ENCODE results near the gene LRP2. TPM values are rescaled to one million over a fixed set of nuclear protein-coding genes. Genes with fewer than 3 reads are reported as not detected.

The LRP2 gene
- total and polyA plus RNA-seq, 4 donors = 0.19 to 5.7 (median 0.40) TPM

DNA sequence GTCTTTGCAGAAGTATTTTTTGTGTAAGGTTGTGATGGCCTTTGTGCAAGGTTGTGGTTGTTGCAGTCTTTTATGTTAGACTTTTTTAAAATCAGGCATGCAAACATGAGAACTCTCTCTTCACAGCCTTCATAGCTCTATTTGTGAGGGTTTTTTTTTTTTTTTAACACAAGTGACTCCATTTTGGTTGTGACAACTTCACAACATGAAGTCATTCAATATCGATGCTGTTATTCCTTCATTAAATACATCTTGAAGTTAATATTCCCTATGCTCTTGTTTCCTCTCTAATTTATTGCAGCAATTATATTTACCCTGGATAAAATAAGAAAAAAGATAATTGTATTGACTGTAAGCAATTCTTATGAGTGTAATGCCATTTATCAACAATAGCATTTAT lies 257.5 kb downstream of the LRP2 start (continued):
- TF ChIP-seq, protein P1, sequence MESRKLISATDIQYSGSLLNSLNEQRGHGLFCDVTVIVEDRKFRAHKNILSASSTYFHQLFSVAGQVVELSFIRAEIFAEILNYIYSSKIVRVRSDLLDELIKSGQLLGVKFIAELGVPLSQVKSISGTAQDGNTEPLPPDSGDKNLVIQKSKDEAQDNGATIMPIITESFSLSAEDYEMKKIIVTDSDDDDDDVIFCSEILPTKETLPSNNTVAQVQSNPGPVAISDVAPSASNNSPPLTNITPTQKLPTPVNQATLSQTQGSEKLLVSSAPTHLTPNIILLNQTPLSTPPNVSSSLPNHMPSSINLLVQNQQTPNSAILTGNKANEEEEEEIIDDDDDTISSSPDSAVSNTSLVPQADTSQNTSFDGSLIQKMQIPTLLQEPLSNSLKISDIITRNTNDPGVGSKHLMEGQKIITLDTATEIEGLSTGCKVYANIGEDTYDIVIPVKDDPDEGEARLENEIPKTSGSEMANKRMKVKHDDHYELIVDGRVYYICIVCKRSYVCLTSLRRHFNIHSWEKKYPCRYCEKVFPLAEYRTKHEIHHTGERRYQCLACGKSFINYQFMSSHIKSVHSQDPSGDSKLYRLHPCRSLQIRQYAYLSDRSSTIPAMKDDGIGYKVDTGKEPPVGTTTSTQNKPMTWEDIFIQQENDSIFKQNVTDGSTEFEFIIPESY (IDR thresholded peaks at IDR 0.05) = no peak

DNA sequence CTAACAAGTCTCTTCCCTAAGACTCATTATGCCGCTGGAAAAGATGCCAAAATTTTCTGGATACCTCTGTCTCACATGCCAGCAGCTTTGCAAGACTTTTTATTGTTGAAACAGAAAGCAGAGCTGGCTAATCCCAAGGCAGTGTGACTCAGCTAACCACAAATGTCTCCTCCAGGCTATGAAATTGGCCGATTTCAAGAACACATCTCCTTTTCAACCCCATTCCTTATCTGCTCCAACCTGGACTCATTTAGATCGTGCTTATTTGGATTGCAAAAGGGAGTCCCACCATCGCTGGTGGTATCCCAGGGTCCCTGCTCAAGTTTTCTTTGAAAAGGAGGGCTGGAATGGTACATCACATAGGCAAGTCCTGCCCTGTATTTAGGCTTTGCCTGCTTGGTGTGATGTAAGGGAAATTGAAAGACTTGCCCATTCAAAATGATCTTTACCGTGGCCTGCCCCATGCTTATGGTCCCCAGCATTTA lies 266.7 kb downstream of the LRP2 start:
- no peak for TF ChIP-seq YY1 (IDR thresholded peaks at IDR 0.05)
- TF ChIP-seq, protein P2, sequence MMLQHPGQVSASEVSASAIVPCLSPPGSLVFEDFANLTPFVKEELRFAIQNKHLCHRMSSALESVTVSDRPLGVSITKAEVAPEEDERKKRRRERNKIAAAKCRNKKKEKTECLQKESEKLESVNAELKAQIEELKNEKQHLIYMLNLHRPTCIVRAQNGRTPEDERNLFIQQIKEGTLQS (IDR thresholded peaks at IDR 0.05) = no peak
- TF ChIP-seq SP1 (IDR thresholded peaks at IDR 0.05) = no peak
- no peak for TF ChIP-seq FOXA1 (IDR thresholded peaks at IDR 0.05)
- TF ChIP-seq EGR1 (IDR thresholded peaks at IDR 0.05; ENCODE audit: low read depth in 2 of 2) = no peak
- TF ChIP-seq RXRA (IDR thresholded peaks at IDR 0.05) = no peak
- TF ChIP-seq, protein P1 (IDR thresholded peaks at IDR 0.05) = no peak
- no peak for TF ChIP-seq TAF1 (conservative IDR thresholded peaks at IDR 0.05)
- H3K9me3 ChIP-seq (ENCODE audit: control insufficient read depth in 4 of 4, low read length in 3 of 4) = no peaks in the 10 kb centered on the region
- no peaks in the 10 kb centered on the region for H3K36me3 ChIP-seq (ENCODE audit: control insufficient read depth in 4 of 4, insufficient read depth in 3 of 4, low read depth in 1 of 4, low read length in 3 of 4)
- WGBS = 87% methylated on average over 5 of the region's 5 CpGs
- H3K9ac ChIP-seq (ENCODE audit: low read depth in 1 of 2, low read length in 2 of 2) = no peak overlapping the region
- H3K4me1 ChIP-seq (ENCODE audit: control insufficient read depth in 4 of 4, insufficient read depth in 4 of 4, low read length in 3 of 4) = no peaks in the 10 kb centered on the region
- DNase-seq (ENCODE audit: low spot score) = no peak
- H3K4me3 ChIP-seq (ENCODE audit: low read depth in 1 of 3, low read length in 3 of 3) = no peak overlapping the region
- no peak overlapping the region for H3K27ac ChIP-seq (ENCODE audit: low read depth in 1 of 2, low read length in 2 of 2)
- no peaks in the 10 kb centered on the region for H3K27me3 ChIP-seq (ENCODE audit: control insufficient read depth in 4 of 4, insufficient read depth in 4 of 4, low read length in 3 of 4)

DNA sequence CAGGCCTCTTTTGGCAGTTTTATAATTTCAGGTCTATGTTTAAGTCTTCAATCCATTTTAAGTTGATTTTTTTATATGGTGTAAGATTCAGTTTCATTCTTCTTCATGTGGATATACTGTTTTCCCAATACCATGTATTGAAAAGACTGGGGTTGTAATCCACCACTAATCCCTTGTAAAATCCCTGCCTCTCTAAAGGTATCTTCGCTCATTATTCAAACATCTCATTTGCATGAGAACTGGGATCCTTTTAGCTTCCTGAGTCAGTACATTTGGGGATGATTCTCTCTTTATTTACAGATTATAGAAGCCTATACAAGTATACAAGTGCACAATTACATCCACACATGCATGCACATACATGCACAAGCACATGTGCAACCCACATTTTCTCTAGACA lies 267.7 kb downstream of the LRP2 start:
- 96% methylated on average over 1 of the region's 1 CpG for WGBS
- no peak for DNase-seq (ENCODE audit: low spot score)
- H3K9me3 ChIP-seq (ENCODE audit: control insufficient read depth in 4 of 4, low read length in 3 of 4) = no peaks in the 10 kb centered on the region
- no peaks in the 10 kb centered on the region for H3K27me3 ChIP-seq (ENCODE audit: control insufficient read depth in 4 of 4, insufficient read depth in 4 of 4, low read length in 3 of 4)
- no peak for TF ChIP-seq NR2F2 (IDR thresholded peaks at IDR 0.05)
- no peak for TF ChIP-seq FOXA1 (IDR thresholded peaks at IDR 0.05)
- TF ChIP-seq, protein P3, sequence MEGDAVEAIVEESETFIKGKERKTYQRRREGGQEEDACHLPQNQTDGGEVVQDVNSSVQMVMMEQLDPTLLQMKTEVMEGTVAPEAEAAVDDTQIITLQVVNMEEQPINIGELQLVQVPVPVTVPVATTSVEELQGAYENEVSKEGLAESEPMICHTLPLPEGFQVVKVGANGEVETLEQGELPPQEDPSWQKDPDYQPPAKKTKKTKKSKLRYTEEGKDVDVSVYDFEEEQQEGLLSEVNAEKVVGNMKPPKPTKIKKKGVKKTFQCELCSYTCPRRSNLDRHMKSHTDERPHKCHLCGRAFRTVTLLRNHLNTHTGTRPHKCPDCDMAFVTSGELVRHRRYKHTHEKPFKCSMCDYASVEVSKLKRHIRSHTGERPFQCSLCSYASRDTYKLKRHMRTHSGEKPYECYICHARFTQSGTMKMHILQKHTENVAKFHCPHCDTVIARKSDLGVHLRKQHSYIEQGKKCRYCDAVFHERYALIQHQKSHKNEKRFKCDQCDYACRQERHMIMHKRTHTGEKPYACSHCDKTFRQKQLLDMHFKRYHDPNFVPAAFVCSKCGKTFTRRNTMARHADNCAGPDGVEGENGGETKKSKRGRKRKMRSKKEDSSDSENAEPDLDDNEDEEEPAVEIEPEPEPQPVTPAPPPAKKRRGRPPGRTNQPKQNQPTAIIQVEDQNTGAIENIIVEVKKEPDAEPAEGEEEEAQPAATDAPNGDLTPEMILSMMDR (IDR thresholded peaks at IDR 0.05; ENCODE audit: low read depth, low read length, missing input control) = no peak
- TF ChIP-seq, protein P4, sequence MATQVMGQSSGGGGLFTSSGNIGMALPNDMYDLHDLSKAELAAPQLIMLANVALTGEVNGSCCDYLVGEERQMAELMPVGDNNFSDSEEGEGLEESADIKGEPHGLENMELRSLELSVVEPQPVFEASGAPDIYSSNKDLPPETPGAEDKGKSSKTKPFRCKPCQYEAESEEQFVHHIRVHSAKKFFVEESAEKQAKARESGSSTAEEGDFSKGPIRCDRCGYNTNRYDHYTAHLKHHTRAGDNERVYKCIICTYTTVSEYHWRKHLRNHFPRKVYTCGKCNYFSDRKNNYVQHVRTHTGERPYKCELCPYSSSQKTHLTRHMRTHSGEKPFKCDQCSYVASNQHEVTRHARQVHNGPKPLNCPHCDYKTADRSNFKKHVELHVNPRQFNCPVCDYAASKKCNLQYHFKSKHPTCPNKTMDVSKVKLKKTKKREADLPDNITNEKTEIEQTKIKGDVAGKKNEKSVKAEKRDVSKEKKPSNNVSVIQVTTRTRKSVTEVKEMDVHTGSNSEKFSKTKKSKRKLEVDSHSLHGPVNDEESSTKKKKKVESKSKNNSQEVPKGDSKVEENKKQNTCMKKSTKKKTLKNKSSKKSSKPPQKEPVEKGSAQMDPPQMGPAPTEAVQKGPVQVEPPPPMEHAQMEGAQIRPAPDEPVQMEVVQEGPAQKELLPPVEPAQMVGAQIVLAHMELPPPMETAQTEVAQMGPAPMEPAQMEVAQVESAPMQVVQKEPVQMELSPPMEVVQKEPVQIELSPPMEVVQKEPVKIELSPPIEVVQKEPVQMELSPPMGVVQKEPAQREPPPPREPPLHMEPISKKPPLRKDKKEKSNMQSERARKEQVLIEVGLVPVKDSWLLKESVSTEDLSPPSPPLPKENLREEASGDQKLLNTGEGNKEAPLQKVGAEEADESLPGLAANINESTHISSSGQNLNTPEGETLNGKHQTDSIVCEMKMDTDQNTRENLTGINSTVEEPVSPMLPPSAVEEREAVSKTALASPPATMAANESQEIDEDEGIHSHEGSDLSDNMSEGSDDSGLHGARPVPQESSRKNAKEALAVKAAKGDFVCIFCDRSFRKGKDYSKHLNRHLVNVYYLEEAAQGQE (IDR thresholded peaks at IDR 0.05) = no peak
- TF ChIP-seq JUND (IDR thresholded peaks at IDR 0.05) = no peak
- no peak for TF ChIP-seq YY1 (IDR thresholded peaks at IDR 0.05)
- no peak for TF ChIP-seq SP1 (IDR thresholded peaks at IDR 0.05)
- TF ChIP-seq, protein P1 (IDR thresholded peaks at IDR 0.05) = no peak
- TF ChIP-seq FOXA2 (IDR thresholded peaks at IDR 0.05) = no peak
- TF ChIP-seq RXRA (IDR thresholded peaks at IDR 0.05) = no peak
- no peak for TF ChIP-seq HNF4A (conservative IDR thresholded peaks at IDR 0.05)
- TF ChIP-seq RAD21 (IDR thresholded peaks at IDR 0.05) = no peak
- TF ChIP-seq, protein P5, sequence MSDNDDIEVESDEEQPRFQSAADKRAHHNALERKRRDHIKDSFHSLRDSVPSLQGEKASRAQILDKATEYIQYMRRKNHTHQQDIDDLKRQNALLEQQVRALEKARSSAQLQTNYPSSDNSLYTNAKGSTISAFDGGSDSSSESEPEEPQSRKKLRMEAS (IDR thresholded peaks at IDR 0.05) = no peak
- TF ChIP-seq, protein P2 (IDR thresholded peaks at IDR 0.05) = no peak
- TF ChIP-seq TAF1 (conservative IDR thresholded peaks at IDR 0.05) = no peak
- no peak overlapping the region for H3K4me3 ChIP-seq (ENCODE audit: low read depth in 1 of 3, low read length in 3 of 3)
- no peak overlapping the region for H3K9ac ChIP-seq (ENCODE audit: low read depth in 1 of 2, low read length in 2 of 2)
- no peak overlapping the region for H3K27ac ChIP-seq (ENCODE audit: low read depth in 1 of 2, low read length in 2 of 2)
- no peaks in the 10 kb centered on the region for H3K4me1 ChIP-seq (ENCODE audit: control insufficient read depth in 4 of 4, insufficient read depth in 4 of 4, low read length in 3 of 4)
- no peaks in the 10 kb centered on the region for H3K36me3 ChIP-seq (ENCODE audit: control insufficient read depth in 4 of 4, insufficient read depth in 3 of 4, low read depth in 1 of 4, low read length in 3 of 4)

Data from liver (tissue), 9 donors.